GM19467 (cell line): ENCODE measurements around the gene RBMY1A1.
"Not testable (repeated sequence)": the region's sequence is repeated elsewhere in the genome, so short reads cannot be mapped to it uniquely, and the experiment has no call there.

Experiments used
- ATAC-seq: cut with Tn5 transposase; IDR thresholded peaks from one replicate; pipeline ENCODE4 v1.9.1; 2021; ENCODE audit warnings: mild to moderate bottlenecking, moderate library complexity; ENCODE audit not compliant: unreplicated experiment

The RBMY1A1 gene

GRCh38 chrY:21534579-21534978 lies at the start of gene RBMY1A1:
Gene RBMY1A1, plus strand, starts transcription at chrY:21534879. Its CDS starts 2,013 bp downstream, at chrY:21536892.
- ATAC-seq = not testable (repeated sequence)

DNA sequence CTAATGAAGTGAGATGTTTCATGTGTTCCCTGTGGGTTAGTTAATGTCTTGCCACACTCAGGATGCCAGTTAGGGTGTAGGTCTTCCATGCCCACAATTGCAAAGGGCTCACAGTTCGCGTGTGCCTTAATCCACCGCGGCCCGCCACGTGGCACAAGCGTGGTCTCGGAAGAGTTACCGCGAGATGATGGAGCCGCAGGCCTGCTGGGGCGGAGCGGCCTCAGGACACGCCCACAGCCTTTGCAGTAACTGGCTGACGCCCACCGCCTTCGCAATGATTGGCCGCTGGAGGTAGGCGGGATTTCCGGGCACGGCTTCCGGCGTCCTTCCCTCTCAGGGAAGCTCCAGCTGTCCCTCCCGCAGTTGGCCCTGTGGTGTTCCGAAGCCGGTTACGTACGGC lies 23.6 kb upstream of the RBMY1A1 start, which contains the start of gene RBMY1B:
Gene RBMY1B, plus strand, starts transcription at position 301 of the 400 bp plus-strand sequence. CDS start 2,013 bp downstream, outside the sequence.
- not testable (repeated sequence) for ATAC-seq

- not testable (repeated sequence) for ATAC-seq
Measured at GRCh38 chrY:21559316-21559984, 24.8 kb downstream of the RBMY1A1 start.

- no peak for ATAC-seq
Measured at GRCh38 chrY:21585449-21585848, 50.8 kb downstream of the RBMY1A1 start.

DNA sequence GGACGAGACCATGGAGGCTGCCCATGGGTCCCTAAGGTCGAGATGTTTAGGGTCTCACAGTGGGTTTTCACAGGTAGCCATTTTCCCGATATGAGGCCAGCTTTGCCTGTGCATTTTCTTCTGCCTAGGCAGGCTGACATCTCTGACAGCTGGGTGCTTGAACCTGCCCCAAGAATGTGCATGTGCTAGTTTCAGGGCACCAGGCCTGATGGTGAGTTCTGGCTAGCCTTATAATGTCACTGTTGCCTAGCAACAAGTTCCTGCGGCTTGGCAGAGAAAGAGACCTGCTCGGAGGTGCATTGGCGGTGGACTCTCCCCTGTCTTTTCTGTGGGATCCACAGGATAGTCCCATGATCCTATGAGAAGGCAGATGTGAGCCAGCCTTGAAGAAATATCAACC lies 51.8 kb downstream of the RBMY1A1 start:
- not testable (repeated sequence) for ATAC-seq

DNA sequence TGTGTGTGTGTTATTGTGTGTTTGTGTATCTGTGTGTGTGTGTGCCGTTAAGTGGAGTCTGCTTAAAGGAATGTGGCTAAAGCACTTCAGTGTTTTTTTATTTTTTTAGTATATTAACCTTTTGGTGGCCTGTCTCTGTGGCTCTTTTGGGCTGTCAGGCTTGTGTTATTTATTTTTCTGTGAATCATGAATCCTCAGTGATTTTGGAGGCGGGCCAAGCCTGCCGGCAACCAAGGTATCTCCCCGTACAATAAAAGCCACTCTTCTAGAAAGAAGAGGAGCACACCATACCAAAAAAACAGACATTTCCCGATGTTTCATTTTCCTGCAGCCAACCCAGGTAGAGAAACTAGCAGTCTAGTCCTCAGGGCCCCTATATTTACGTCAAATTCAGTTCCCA lies 57.4 kb downstream of the RBMY1A1 start:
- no peak for ATAC-seq

GRCh38 chrY:21596287-21596686 lies 61.6 kb downstream of the RBMY1A1 start:
- not testable (repeated sequence) for ATAC-seq
